Measurements from ENCODE around the gene ARHGEF39.

- TF ChIP-seq POLR2AphosphoS5 (IDR thresholded peaks at IDR 0.05; ENCODE audit: low read depth, low read length) (no peak), POLR2A (IDR thresholded peaks at IDR 0.05; ENCODE audit: low read depth, low read length) (no peak), TAF1 (IDR thresholded peaks at IDR 0.05; ENCODE audit: borderline replicate concordance, low read depth, low read length) (no peak)
Observed at GRCh38 chr9:35609820-35610163, 55.2 kb downstream of the ARHGEF39 start.
